ENCODE data around the gene S100A13.
"Not testable (repeated sequence)": the region's sequence is repeated elsewhere in the genome, so short reads cannot be mapped to it uniquely, and the experiment has no call there.

The S100A13 gene

GRCh38 chr1:153648000-153648643 lies 20.8 kb upstream of the S100A13 start:
- DNase-seq (ENCODE audit: low spot score), result no peak

DNA sequence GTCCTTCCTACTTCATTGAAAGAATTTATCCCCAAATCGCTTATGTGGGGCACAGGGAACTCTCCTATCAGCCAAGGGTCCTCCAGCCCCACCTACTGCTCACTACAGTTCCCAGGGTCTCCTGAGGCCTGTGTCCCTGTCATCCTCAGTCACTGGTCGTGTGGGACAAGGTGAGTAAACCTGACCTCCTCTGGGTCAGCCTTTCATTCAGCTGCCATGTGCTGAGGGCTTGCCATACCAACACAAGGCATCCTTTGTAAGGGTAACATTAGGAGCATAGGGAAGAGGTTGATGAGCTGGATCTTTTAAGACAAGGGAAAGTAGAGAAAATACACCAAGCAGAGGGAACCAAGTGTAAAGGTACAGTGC lies 20.0 kb upstream of the S100A13 start:
- no peak for DNase-seq (ENCODE audit: low spot score)

DNA sequence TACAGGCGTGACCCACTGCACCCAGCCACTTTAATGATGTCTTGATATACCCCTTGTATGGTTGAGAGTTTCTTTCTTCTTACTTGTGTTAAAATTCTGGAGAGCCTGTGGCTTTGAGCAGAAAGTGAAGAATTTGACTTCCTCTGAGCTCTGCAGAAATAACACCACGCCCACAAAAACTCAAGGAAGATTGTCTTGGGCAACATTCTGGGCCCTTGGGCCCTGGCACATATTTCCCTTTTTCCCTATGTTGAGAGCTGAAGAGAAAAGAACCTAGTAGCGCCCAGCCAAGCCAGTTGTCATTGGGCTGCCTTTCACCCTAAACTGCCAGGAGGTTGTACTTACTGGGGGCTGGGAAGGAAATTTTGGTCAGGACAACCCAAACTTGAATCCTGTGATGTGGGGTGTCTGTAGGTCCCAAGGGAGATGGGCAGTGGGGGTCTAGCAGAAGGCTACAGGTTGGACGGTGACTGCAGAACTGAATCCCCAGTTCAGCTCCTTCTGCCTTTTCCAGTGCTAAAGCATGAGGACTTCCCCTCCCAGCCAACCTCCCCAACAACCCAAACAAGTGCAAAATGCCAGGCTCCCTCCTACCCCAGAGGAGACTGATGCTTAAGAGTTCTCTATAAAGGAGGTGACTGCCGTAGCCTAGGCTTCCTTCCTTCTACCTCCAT lies 19.5 kb upstream of the S100A13 start:
- no peak for DNase-seq (ENCODE audit: low spot score)

DNA sequence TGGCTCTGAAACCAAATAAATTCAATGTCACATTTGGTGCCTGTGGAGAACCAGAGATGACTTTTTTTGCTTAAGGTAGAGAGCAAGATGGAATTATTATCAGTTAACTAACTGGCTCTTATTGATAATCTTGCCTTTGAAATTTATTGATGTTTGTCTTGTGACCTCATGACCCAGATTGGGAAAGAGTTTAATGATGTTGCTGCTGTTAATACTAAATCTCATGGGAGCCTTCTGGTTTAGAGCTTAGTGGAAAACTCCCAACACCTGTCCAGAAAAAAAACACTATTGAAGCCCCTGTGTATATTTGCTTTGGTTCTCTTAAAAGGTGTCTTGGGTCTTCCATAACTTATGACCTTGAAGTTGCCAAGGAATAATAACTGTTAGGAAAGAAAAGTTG lies 16.5 kb upstream of the S100A13 start:
- DNase-seq (ENCODE audit: low spot score), result no peak

GRCh38 chr1:153643100-153643499 lies 15.8 kb upstream of the S100A13 start:
- no peak for DNase-seq (ENCODE audit: low spot score)

- DNase-seq (ENCODE audit: low spot score), result no peak
These were observed 14.9 kb upstream of the S100A13 start for GRCh38 chr1:153642161-153642560.

- no peak for DNase-seq (ENCODE audit: low spot score)
These were observed 13.6 kb upstream of the S100A13 start for GRCh38 chr1:153640861-153641260.

DNA sequence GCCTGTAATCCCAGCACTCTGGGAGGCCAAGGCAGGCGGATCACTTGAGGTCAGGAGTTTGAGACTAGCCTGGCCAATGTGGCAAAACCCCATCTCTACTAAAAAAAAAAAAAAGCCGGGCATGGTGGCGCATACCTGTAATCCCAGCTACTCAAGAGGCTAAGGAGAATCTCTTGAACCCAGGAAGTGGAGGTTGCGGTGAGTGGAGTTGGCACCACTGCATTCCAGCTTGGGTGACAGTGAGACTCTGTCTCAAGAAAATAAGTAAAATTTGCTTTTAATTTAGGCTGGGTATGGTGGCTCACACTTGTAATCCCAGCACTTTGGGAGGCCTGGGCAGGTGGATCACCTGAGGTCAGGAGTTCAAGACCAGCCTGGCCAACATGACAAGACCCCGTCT lies 12.9 kb upstream of the S100A13 start:
- not testable (repeated sequence) for DNase-seq (ENCODE audit: low spot score)

GRCh38 chr1:153639280-153639679 lies 12.0 kb upstream of the S100A13 start:
- no peak for DNase-seq (ENCODE audit: low spot score)

- DNase-seq (ENCODE audit: low spot score), result no peak
These were observed 11.0 kb upstream of the S100A13 start for GRCh38 chr1:153638261-153638660.

GRCh38 chr1:153636312-153636711 lies 9.0 kb upstream of the S100A13 start:
- no peak for DNase-seq (ENCODE audit: low spot score)

- no peak for DNase-seq (ENCODE audit: low spot score)
These were observed 8.6 kb upstream of the S100A13 start for GRCh38 chr1:153635872-153636271.

GRCh38 chr1:153633754-153634665 lies 6.7 kb upstream of the S100A13 start, which contains the start of gene CHTOP:
TSS of gene CHTOP (plus strand) at chr1:153634066. CDS start at chr1:153636589, 2,523 bp downstream.
- peak; percentile 98 for DNase-seq (ENCODE audit: low spot score)

- no peak for DNase-seq (ENCODE audit: low spot score)
These were observed 6.0 kb upstream of the S100A13 start for GRCh38 chr1:153633161-153633753.

DNA sequence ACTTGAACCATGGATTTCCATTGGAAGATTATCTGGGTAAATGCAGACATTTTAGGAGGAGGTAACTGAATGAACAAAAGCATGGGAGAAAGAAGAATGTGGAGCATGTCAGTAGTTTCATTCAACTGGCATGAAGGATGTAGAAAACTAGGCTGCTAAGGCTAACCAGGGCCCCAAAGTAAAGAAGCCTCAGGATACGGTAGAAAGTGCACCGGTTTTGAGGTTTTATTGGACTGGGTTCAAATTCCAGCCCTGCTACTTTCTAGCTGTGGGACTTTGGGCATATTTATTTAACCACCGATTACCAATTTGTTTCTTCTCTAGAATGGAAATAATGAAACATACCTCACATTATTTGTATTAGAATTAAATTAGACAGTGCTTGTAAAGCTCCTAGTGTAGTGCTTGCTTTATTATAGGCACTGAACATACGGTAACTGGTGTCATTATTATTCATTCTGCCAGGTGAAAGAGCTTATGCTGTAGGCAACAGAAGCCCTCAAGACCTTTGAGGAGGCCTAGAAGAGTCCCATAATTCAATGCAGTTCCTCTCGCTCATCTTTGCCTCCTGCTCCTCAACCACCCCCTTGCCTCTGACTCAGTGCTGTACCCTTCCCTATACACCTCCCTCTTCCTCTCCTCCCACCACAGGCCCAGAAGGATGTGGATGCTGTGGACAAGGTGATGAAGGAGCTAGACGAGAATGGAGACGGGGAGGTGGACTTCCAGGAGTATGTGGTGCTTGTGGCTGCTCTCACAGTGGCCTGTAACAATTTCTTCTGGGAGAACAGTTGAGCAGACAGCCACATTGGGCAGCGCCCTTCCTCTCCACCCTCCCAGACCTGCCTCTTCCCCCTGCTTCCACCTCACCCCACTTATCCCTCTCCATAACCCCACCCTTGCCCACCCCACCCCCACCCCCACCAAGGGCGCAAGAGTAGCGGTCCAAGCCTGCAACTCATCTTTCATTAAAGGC lies 4.0 kb upstream of the S100A13 start:
- no peak for DNase-seq (ENCODE audit: low spot score)

GRCh38 chr1:153630384-153630783 lies 3.1 kb upstream of the S100A13 start:
- DNase-seq (ENCODE audit: low spot score), result no peak

- DNase-seq (ENCODE audit: low spot score), result no peak
These were observed 2.7 kb upstream of the S100A13 start for GRCh38 chr1:153629971-153630370.

GRCh38 chr1:153629343-153629665 lies 2.0 kb upstream of the S100A13 start:
- no peak for DNase-seq (ENCODE audit: low spot score)

DNA sequence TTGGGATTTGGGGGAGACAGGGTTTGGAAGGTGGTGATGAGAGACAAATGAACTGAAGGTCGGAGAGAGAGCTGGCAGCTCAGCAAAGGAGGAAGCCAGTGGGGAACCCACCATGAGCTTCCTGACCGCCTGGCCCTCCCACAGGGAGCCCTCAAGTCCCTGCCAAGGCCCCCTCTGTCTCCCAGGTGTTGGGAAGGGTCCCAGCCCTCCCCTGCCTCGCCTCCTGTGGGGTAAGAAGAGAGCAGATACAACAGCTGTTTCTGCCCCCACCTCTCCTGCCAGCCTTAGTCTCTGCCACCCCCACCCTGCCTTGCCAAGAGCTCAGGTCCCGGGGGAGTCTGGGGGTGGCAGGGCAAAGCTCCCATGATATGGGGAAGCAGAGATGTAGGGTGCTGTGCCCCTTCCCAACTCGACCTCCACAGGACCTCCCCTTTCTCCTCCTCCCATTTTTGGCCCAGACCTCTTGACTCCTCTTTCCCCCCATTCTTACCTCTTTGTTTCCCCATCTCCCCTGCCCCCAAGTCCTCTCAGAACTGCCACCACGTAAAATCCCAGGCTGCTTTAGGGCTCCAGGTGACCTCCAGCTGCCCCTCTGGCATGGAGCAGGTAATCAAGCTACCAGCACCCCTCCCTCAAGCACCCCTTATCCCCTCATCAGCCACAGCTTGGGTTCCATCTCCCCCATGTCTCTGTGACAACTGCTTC lies 1.5 kb upstream of the S100A13 start:
- DNase-seq (ENCODE audit: low spot score), result no peak

DNA sequence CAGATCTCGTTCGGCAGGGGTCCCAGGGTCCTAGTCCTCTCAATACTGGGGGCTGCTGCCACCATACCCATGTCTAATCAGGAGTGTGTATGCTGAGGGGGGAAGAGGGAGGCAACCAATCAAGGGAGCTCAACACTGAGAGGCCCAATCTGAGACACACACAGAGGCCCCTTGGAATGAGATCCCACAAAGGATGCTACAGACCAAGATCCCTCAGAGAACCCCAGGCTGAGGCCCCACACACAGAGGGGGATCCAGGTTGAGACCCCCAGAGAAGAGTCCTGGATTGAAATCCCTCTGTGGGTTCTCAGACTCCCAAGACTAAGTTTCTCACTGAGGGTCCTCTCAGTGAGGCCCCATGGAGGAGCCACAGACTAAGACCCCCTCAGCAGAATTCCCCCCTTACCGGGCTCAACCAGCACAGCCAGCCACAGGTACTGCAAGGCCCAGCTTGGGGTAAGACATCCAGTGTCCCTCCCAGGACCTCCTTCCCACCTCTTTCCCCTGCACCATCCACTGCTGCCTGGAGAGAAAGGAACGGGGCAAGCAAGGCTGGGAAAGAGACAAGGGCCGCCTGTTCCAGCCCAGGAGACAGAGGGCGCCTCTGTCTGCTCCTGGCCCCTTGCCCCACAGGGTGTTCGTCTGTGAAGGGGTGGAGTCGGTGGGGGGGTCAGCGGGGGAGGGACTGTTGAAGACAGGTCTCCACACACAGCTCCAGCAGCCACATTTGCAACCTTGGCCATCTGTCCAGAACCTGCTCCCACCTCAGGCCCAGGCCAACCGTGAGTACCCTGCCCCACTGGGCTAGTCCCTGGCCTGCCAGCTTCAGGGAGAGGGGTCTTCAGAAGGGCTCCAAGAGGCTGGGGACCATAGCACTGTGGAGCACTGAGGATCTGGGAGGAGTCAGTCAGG lies 666 bp upstream of the S100A13 start, which contains the start of gene S100A1:
Gene S100A1 (plus strand): TSS at position 720 of the 912 bp plus-strand sequence. CDS start 2,088 bp downstream, outside the sequence.
- no peak for DNase-seq (ENCODE audit: low spot score)

Measured in AG08395 (cell line).